ENCODE data around the gene TTLL9.

TTLL9 gene

GRCh38 chr20:31829731-31830130, 40.7 kb upstream of the TTLL9 start:
- 82 to 85% methylated on average over 6 of the region's 6 CpGs for WGBS, 2 experiments
- Histone ChIP-seq H3K36me3 (ENCODE audit: control insufficient read depth, insufficient read depth, low read length) (no peaks in the 10 kb centered on the region), H3K4me3 (ENCODE audit: insufficient read depth, low read depth, low read length) (no peak overlapping the region), H3K4me1 (ENCODE audit: control insufficient read depth, insufficient read depth, low read length) (peaks cover 5% of the 10 kb centered on the region), H3K27me3 (ENCODE audit: control insufficient read depth, insufficient read depth, low read length, poor library complexity, severe bottlenecking) (no peaks in the 10 kb centered on the region), H3K27ac (ENCODE audit: insufficient read depth, low read depth, low read length, poor library complexity, severe bottlenecking) (no peak overlapping the region), H3K9me3 (ENCODE audit: control insufficient read depth, low read length) (no peaks in the 10 kb centered on the region)

DNA sequence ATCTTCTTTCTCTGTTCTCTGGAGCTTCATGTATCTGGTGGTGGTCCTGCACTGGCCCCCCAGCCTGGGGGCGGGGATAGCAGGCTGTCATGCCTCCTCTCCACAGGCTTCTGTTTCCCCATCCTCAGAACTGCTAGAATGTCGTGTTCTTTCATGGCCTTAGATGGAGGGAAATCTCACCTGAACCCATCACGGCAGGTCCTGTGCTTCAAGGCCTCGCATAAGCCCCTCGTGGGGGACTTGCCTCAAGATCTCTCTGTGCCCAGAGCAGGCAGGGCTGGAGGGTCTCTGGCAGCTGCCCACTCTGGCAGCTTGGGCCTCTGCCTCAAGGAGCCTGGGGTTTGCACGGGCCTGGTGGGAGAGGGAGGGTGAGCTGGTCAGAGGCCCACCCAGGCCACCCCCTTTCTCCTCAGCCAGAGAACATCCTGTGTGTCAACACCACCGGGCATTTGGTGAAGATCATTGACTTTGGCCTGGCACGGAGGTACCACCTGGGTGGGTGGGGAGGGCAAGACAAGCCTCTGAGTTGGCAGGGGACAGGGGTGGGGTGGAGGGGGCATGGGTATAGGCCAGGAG, 39.9 kb upstream of the TTLL9 start:
- WGBS, 2 experiments = 93 to 96% methylated on average over 8 of the region's 8 CpGs

DNA sequence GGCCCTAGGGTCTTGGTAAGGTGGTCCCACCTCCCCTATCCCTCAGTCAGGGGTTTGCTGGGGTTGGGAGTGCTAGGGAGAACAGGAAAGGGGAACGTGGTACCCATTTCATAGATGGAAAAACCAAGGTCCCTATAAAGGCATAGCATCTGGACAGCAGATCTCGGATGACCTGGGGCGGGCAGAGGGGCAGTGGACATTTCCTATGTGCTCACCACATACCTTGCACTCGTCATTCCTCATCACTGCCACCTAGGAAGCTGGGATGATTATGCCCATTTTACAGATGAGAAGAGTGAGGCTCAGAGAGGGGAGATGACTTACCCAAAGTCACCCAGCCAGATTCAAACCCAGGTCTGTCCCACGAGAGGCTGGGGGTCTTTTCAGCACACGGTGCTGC, 39.2 kb upstream of the TTLL9 start:
- H3K9me3 ChIP-seq (ENCODE audit: control insufficient read depth, low read length) = no peaks in the 10 kb centered on the region
- no peak overlapping the region for H3K4me3 ChIP-seq (ENCODE audit: insufficient read depth, low read depth, low read length)
- peaks cover 8% of the 10 kb centered on the region for H3K4me1 ChIP-seq (ENCODE audit: control insufficient read depth, insufficient read depth, low read length)
- no peaks in the 10 kb centered on the region for H3K27me3 ChIP-seq (ENCODE audit: control insufficient read depth, insufficient read depth, low read length, poor library complexity, severe bottlenecking)
- no peaks in the 10 kb centered on the region for H3K36me3 ChIP-seq (ENCODE audit: control insufficient read depth, insufficient read depth, low read length)
- H3K27ac ChIP-seq (ENCODE audit: insufficient read depth, low read depth, low read length, poor library complexity, severe bottlenecking) = no peak overlapping the region
- 92 to 93% methylated on average over 6 of the region's 6 CpGs for WGBS, 2 experiments

More for the DNA sequence above, 39.9 kb upstream of the TTLL9 start:
- no peaks in the 10 kb centered on the region for H3K27me3 ChIP-seq (ENCODE audit: control insufficient read depth, insufficient read depth, low read length, poor library complexity, severe bottlenecking)
- no peaks in the 10 kb centered on the region for H3K9me3 ChIP-seq (ENCODE audit: control insufficient read depth, low read length)
- H3K36me3 ChIP-seq (ENCODE audit: control insufficient read depth, insufficient read depth, low read length) = no peaks in the 10 kb centered on the region
- H3K4me1 ChIP-seq (ENCODE audit: control insufficient read depth, insufficient read depth, low read length) = peaks cover 5% of the 10 kb centered on the region
- H3K4me3 ChIP-seq (ENCODE audit: insufficient read depth, low read depth, low read length) = no peak overlapping the region
- no peak overlapping the region for H3K27ac ChIP-seq (ENCODE audit: insufficient read depth, low read depth, low read length, poor library complexity, severe bottlenecking)

DNA sequence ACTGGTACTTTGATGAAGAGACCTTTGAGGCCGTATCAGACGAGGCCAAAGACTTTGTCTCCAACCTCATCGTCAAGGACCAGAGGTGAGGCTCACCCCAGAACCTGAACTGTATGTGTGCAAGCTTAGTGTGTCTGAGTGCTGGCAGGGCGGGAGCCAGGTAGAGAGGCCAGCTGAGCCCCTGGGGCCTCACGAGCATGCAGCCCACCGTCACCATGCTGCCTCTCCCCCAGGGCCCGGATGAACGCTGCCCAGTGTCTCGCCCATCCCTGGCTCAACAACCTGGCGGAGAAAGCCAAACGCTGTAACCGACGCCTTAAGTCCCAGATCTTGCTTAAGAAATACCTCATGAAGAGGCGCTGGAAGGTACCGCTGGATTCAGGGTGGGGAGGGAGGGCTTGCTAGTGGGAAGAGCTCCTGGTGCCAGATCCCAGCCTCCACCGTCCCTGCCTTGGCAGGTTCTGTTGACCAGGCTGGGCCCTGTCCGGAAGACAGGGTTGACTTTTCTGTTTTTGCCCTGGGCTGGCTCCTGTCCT, 38.6 kb upstream of the TTLL9 start:
- Histone ChIP-seq H3K4me3 (ENCODE audit: insufficient read depth, low read depth, low read length) (no peak overlapping the region), H3K27me3 (ENCODE audit: control insufficient read depth, insufficient read depth, low read length, poor library complexity, severe bottlenecking) (no peaks in the 10 kb centered on the region), H3K36me3 (ENCODE audit: control insufficient read depth, insufficient read depth, low read length) (no peaks in the 10 kb centered on the region), H3K9me3 (ENCODE audit: control insufficient read depth, low read length) (no peaks in the 10 kb centered on the region), H3K27ac (ENCODE audit: insufficient read depth, low read depth, low read length, poor library complexity, severe bottlenecking) (no peak overlapping the region), H3K4me1 (ENCODE audit: control insufficient read depth, insufficient read depth, low read length) (peaks cover 14% of the 10 kb centered on the region)
- 95 to 96% methylated on average over 17 of the region's 17 CpGs for WGBS, 2 experiments

GRCh38 chr20:31833130-31833930, 37.1 kb upstream of the TTLL9 start:
- no peaks in the 10 kb centered on the region for H3K9me3 ChIP-seq (ENCODE audit: control insufficient read depth, low read length)
- no peaks in the 10 kb centered on the region for H3K36me3 ChIP-seq (ENCODE audit: control insufficient read depth, insufficient read depth, low read length)
- H3K27ac ChIP-seq (ENCODE audit: insufficient read depth, low read depth, low read length, poor library complexity, severe bottlenecking) = no peak overlapping the region
- H3K4me1 ChIP-seq (ENCODE audit: control insufficient read depth, insufficient read depth, low read length) = peaks cover 27% of the 10 kb centered on the region
- H3K4me3 ChIP-seq (ENCODE audit: insufficient read depth, low read depth, low read length) = no peak overlapping the region
- no peaks in the 10 kb centered on the region for H3K27me3 ChIP-seq (ENCODE audit: control insufficient read depth, insufficient read depth, low read length, poor library complexity, severe bottlenecking)
- WGBS, 2 experiments = 65 to 66% methylated on average over 14 of the region's 14 CpGs

DNA sequence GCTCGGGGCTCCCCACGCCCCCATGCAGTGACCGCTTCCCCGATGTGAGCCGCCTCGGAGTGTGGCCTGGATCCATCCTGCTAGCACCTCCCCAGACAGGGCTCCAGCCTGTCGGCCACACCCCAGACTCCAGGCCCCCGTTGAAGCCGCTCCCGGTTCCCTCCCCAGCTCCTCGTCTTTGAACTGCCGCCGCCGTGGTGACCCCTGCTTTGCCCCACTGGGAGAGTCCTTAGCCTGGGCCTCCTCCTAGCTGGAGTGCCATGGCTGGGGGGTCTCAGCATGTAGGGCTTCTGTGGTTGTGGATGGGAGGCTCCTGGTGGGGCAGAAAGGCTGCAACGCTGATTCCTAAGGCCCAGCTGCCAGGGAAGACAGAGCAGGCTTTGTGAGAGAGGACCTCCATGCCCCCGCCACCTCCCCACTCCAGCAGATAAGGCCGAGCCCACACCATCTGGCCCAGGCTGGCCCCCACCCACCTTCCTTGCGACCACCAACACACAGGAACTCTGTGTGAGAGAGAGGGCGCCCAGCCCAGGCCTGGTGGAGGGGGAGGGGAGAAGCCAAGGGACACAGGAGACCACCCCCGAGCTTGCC, 36.4 kb upstream of the TTLL9 start:
- Histone ChIP-seq H3K27ac (ENCODE audit: insufficient read depth, low read depth, low read length, poor library complexity, severe bottlenecking) (peak overlapping the region; percentile 44), H3K4me3 (ENCODE audit: insufficient read depth, low read depth, low read length) (no peak overlapping the region), H3K27me3 (ENCODE audit: control insufficient read depth, insufficient read depth, low read length, poor library complexity, severe bottlenecking) (no peaks in the 10 kb centered on the region), H3K4me1 (ENCODE audit: control insufficient read depth, insufficient read depth, low read length) (peaks cover 27% of the 10 kb centered on the region), H3K9me3 (ENCODE audit: control insufficient read depth, low read length) (no peaks in the 10 kb centered on the region), H3K36me3 (ENCODE audit: control insufficient read depth, insufficient read depth, low read length) (no peaks in the 10 kb centered on the region)
- WGBS, 2 experiments = 85 to 86% methylated on average over 20 of the region's 20 CpGs

DNA sequence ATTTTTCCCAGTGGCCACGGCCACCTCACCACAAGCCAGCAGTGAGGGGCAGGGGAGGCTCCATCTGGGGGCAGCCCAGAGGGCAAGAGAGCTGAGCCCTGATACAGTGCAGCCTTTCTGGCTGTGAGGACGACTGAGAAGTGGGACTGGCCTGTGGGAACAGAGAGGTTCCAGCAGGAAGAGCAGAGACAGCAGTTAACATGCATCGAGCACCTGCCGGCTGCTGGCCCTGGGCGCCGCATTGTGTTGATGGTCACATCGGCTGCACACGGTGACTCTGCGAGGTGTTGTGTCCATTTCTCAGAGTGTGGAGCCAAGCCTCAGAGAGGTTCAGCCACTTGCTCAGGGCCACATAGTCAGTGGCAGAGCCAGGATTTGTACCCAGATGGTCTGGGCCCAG, 34.9 kb upstream of the TTLL9 start:
- 89 to 92% methylated on average over 9 of the region's 9 CpGs for WGBS, 2 experiments
- Histone ChIP-seq H3K9me3 (ENCODE audit: control insufficient read depth, low read length) (no peaks in the 10 kb centered on the region), H3K27ac (ENCODE audit: insufficient read depth, low read depth, low read length, poor library complexity, severe bottlenecking) (no peak overlapping the region), H3K36me3 (ENCODE audit: control insufficient read depth, insufficient read depth, low read length) (no peaks in the 10 kb centered on the region), H3K27me3 (ENCODE audit: control insufficient read depth, insufficient read depth, low read length, poor library complexity, severe bottlenecking) (no peaks in the 10 kb centered on the region), H3K4me1 (ENCODE audit: control insufficient read depth, insufficient read depth, low read length) (peaks cover 27% of the 10 kb centered on the region), H3K4me3 (ENCODE audit: insufficient read depth, low read depth, low read length) (no peak overlapping the region)

GRCh38 chr20:31835977-31836852, 34.2 kb upstream of the TTLL9 start:
- no peaks in the 10 kb centered on the region for H3K27me3 ChIP-seq (ENCODE audit: control insufficient read depth, insufficient read depth, low read length, poor library complexity, severe bottlenecking)
- no peak overlapping the region for H3K4me3 ChIP-seq (ENCODE audit: insufficient read depth, low read depth, low read length)
- no peak overlapping the region for H3K27ac ChIP-seq (ENCODE audit: insufficient read depth, low read depth, low read length, poor library complexity, severe bottlenecking)
- 81% methylated on average over 14 of the region's 14 CpGs for WGBS, 2 experiments
- no peaks in the 10 kb centered on the region for H3K36me3 ChIP-seq (ENCODE audit: control insufficient read depth, insufficient read depth, low read length)
- H3K9me3 ChIP-seq (ENCODE audit: control insufficient read depth, low read length) = no peaks in the 10 kb centered on the region
- H3K4me1 ChIP-seq (ENCODE audit: control insufficient read depth, insufficient read depth, low read length) = peaks cover 31% of the 10 kb centered on the region

DNA sequence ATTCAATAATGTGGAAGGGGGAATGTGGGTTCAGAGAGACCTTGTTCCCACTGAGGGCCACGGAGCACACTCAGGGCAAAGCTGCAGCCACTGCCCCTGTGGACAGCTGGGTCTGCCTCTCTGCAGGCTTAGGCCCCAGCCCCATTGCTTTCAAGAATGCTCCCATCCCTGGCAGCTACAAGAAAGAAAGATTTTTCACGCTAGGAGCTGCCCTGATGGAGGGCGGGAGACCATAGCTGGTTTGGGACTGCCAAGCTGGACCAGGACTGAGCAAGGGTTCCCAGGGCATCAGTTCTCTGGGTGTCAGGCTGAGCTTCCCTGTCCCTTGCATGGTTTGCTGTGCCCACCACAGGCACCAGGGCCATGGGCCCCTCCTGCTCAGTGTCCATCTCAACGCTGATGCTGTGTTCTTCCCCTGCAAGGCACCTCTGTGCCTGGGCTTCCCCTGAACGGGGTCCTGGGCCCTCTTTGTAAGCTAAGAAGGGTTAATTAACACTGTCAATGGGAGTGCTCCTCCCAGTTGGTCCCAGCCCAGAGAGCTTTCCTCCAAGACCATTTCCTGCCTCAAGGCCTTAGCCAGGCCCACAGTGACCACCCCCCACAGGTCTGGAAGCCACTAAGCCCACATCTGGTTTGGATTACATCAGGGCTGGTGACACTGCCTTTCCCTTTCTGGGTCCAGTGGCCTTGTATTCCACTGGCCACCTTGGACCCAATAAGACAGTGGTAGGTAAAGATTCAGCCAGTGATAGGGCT, 33.4 kb upstream of the TTLL9 start:
- H3K4me3 ChIP-seq (ENCODE audit: insufficient read depth, low read depth, low read length) = no peak overlapping the region
- H3K36me3 ChIP-seq (ENCODE audit: control insufficient read depth, insufficient read depth, low read length) = no peaks in the 10 kb centered on the region
- H3K27ac ChIP-seq (ENCODE audit: insufficient read depth, low read depth, low read length, poor library complexity, severe bottlenecking) = peak overlapping the region; percentile 26
- H3K4me1 ChIP-seq (ENCODE audit: control insufficient read depth, insufficient read depth, low read length) = peaks cover 38% of the 10 kb centered on the region
- H3K27me3 ChIP-seq (ENCODE audit: control insufficient read depth, insufficient read depth, low read length, poor library complexity, severe bottlenecking) = no peaks in the 10 kb centered on the region
- WGBS, 2 experiments = 57 to 69% methylated on average over 5 of the region's 5 CpGs
- no peaks in the 10 kb centered on the region for H3K9me3 ChIP-seq (ENCODE audit: control insufficient read depth, low read length)
